H7 (cell line): ENCODE data around the gene ZNF618. TPM values are rescaled to one million over a fixed set of nuclear protein-coding genes. Genes with fewer than 3 reads are reported as not detected.
A peak's percentile ranks its signal among the peaks of the same experiment; 100 is the strongest.

Experiments
- DNase-seq: peaks from one replicate; pipeline ENCODE4 v3.0.0; 2012
- H3K27me3 ChIP-seq: 2 replicates; pipeline ENCODE4 v1.6.0; 2011; ENCODE audit warnings: mild to moderate bottlenecking, low read length; ENCODE audit not compliant: control insufficient read depth, insufficient read depth
- H3K36me3 ChIP-seq: replicated peaks from 2 replicates; pipeline ENCODE4 v1.5.1; 2011; ENCODE audit warnings: low read length; ENCODE audit not compliant: control insufficient read depth, insufficient read depth
- H3K4me3 ChIP-seq: 2 replicates; pipeline ENCODE4 v1.5.1; 2011; ENCODE audit warnings: low read depth, mild to moderate bottlenecking, control low read depth, low read length, moderate library complexity; ENCODE audit not compliant: insufficient read depth
- total RNA-seq: library from RNA; depleted of rRNA; stranded (reverse); fragments of >200 nt; shearing (Covaris generic); gene quantifications from 2 replicates; pipeline ENCODE4 v1.2.3, GENCODE V29; 2014

ZNF618 gene
- total RNA-seq, 1 experiment from 2014 or later = 6.6 TPM

- H3K36me3 ChIP-seq = no peaks in the 10 kb centered on the region
- no peaks in the 10 kb centered on the region; the same call in 1 of the 2 replicates for H3K27me3 ChIP-seq
- no peak for DNase-seq
- H3K4me3 ChIP-seq = no peak overlapping the region
Measured at GRCh38 chr9:114085387-114085789, 209.3 kb downstream of the ZNF618 start.

GRCh38 chr9:114086009-114086408 is 209.9 kb downstream of the ZNF618 start:
- Histone ChIP-seq H3K4me3 (no peak overlapping the region), H3K27me3 (no peaks in the 10 kb centered on the region; the same call in 1 of the 2 replicates), H3K36me3 (no peaks in the 10 kb centered on the region)
- DNase-seq = no peak

- no peak for DNase-seq
- H3K4me3 ChIP-seq = no peak overlapping the region
- H3K36me3 ChIP-seq = no peaks in the 10 kb centered on the region
- H3K27me3 ChIP-seq = no peaks in the 10 kb centered on the region; the same call in 1 of the 2 replicates
Measured at GRCh38 chr9:114086607-114087006, 210.5 kb downstream of the ZNF618 start.

GRCh38 chr9:114087721-114088120 is 211.6 kb downstream of the ZNF618 start:
- no peak for DNase-seq
- Histone ChIP-seq H3K4me3 (no peak overlapping the region), H3K36me3 (no peaks in the 10 kb centered on the region), H3K27me3 (no peaks in the 10 kb centered on the region; the same call in 1 of the 2 replicates)

GRCh38 chr9:114088571-114089170 is 212.6 kb downstream of the ZNF618 start:
- no peak for DNase-seq
- Histone ChIP-seq H3K36me3 (no peaks in the 10 kb centered on the region), H3K27me3 (no peaks in the 10 kb centered on the region; the same call in 1 of the 2 replicates), H3K4me3 (no peak overlapping the region)

GRCh38 chr9:114089206-114089840 is 213.2 kb downstream of the ZNF618 start:
- H3K36me3 ChIP-seq = no peaks in the 10 kb centered on the region
- H3K27me3 ChIP-seq = no peaks in the 10 kb centered on the region; the same call in 1 of the 2 replicates
- no peak for DNase-seq
- no peak overlapping the region for H3K4me3 ChIP-seq

- no peaks in the 10 kb centered on the region; the same call in 1 of the 2 replicates for H3K27me3 ChIP-seq
- no peaks in the 10 kb centered on the region for H3K36me3 ChIP-seq
- DNase-seq = no peak
- H3K4me3 ChIP-seq = no peak overlapping the region
Measured at GRCh38 chr9:114090798-114091197, 214.7 kb downstream of the ZNF618 start.

- Histone ChIP-seq H3K27me3 (peaks cover 2% of the 10 kb centered on the region), H3K36me3 (no peaks in the 10 kb centered on the region), H3K4me3 (no peak overlapping the region)
- DNase-seq = no peak
Measured at GRCh38 chr9:114091711-114092110, 215.6 kb downstream of the ZNF618 start.

- Histone ChIP-seq H3K36me3 (no peaks in the 10 kb centered on the region), H3K4me3 (no peak overlapping the region), H3K27me3 (peaks cover 7% of the 10 kb centered on the region)
- no peak for DNase-seq
Measured at GRCh38 chr9:114092336-114092735, 216.2 kb downstream of the ZNF618 start.

- H3K27me3 ChIP-seq = peaks cover 14% of the 10 kb centered on the region
- DNase-seq = no peak
- H3K36me3 ChIP-seq = no peaks in the 10 kb centered on the region
- no peak overlapping the region for H3K4me3 ChIP-seq
Measured at GRCh38 chr9:114093031-114093471, 216.9 kb downstream of the ZNF618 start.

- H3K36me3 ChIP-seq = no peaks in the 10 kb centered on the region
- DNase-seq = no peak
- peaks cover 17% of the 10 kb centered on the region for H3K27me3 ChIP-seq
- H3K4me3 ChIP-seq = no peak overlapping the region
Measured at GRCh38 chr9:114093761-114094505, 217.8 kb downstream of the ZNF618 start.

GRCh38 chr9:114094971-114095370 is 218.9 kb downstream of the ZNF618 start:
- no peak for DNase-seq
- no peaks in the 10 kb centered on the region for H3K36me3 ChIP-seq
- no peak overlapping the region for H3K4me3 ChIP-seq
- H3K27me3 ChIP-seq = peaks cover 27% of the 10 kb centered on the region

GRCh38 chr9:114096041-114096511 is 220.0 kb downstream of the ZNF618 start:
- Histone ChIP-seq H3K27me3 (peaks cover 32% of the 10 kb centered on the region), H3K36me3 (no peaks in the 10 kb centered on the region), H3K4me3 (no peak overlapping the region)
- DNase-seq = peak; percentile 79

- no peak overlapping the region for H3K4me3 ChIP-seq
- no peak for DNase-seq
- no peaks in the 10 kb centered on the region for H3K36me3 ChIP-seq
- H3K27me3 ChIP-seq = peaks cover 32% of the 10 kb centered on the region
Measured at GRCh38 chr9:114096866-114097612, 220.9 kb downstream of the ZNF618 start.
